HCT116 (cell line): ENCODE measurements around the gene IL18BP.
A peak's percentile ranks its signal among the peaks of the same experiment; 100 is the strongest.

Experiments used
- CBX3 ChIP-seq: IDR thresholded peaks from 2 replicates; pipeline ENCODE4 v1.6.1; 2012; ENCODE audit warnings: low read depth
- EGR1 ChIP-seq: IDR thresholded peaks from 2 replicates; pipeline ENCODE4 v1.6.1; 2012; ENCODE audit warnings: low read depth
- EZH2 ChIP-seq: fragments of 200-600 bp; sonication (generic); IDR thresholded peaks from 2 replicates; pipeline ENCODE4 v1.6.1; 2017; ENCODE audit warnings: antibody characterized with exemption, mixed run types
- EZH2phosphoT487 ChIP-seq: fragments of 200-600 bp; IDR thresholded peaks from 2 replicates; pipeline ENCODE4 v1.6.1; 2018; ENCODE audit warnings: antibody characterized with exemption, borderline replicate concordance
- JUND ChIP-seq: IDR thresholded peaks from 2 replicates; pipeline ENCODE4 v1.6.1; 2012
- POLR2AphosphoS5 ChIP-seq: IDR thresholded peaks from 2 replicates; pipeline ENCODE4 v1.6.1; 2011; ENCODE audit warnings: mild to moderate bottlenecking, low read depth, low read length, moderate library complexity
- TF ChIP-seq, protein P1 (sequence below), 3 experiments: fragments of 200-600 bp in 1 of 3; sonication (generic) in 1 of 3; IDR thresholded peaks in 2 of 3; conservative IDR thresholded peaks in 1 of 3; 2 replicates each; pipeline ENCODE4 v1.5.1; 2012 to 2017; ENCODE audit warnings: low read depth in 2 of 3, low read length in 2 of 3, antibody characterized with exemption in 1 of 3, borderline replicate concordance in 1 of 3, control low read depth in 1 of 3, mild to moderate bottlenecking in 1 of 3, mixed read lengths in 1 of 3, mixed run types in 1 of 3, moderate library complexity in 1 of 3; ENCODE audit not compliant: insufficient read depth in 1 of 3

DNA sequence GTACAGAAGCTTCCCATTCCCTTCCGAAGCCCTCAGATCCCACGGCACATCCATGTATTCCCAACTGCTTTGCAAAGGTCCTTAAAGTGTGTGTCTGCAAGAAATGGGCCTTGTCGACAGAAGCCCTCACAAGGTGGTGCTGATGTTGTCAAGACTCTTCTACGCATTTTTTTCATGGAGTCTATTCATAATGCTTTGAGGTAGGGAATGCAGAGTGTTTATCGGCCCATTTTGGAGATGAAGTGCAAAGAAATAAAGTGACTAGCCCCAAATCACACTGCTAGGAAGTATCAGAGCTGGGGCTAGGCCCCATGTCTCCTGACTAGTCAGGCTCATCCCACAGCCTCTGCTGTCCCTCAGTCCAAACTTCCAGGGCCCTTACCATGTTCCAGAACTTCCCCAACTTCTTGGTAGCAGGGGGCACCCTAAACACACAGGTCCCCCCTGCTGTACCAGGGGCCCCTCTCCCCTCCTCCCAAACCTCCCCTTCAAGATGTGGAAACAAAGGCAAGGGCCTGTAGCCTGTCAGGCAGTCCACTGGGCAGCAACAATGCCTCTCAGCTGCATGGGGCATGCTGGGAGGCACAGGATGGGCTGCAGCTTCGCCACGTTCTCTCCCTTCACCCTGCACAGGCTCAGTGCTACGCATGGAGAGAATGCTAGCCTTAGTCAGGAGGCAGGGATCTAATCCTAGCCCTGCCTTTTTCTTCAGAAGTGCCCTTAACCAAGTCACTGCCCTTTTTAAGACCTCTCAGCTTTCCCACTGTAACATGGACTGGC, 7.8 kb downstream of the IL18BP start:
- TF ChIP-seq, protein P1, sequence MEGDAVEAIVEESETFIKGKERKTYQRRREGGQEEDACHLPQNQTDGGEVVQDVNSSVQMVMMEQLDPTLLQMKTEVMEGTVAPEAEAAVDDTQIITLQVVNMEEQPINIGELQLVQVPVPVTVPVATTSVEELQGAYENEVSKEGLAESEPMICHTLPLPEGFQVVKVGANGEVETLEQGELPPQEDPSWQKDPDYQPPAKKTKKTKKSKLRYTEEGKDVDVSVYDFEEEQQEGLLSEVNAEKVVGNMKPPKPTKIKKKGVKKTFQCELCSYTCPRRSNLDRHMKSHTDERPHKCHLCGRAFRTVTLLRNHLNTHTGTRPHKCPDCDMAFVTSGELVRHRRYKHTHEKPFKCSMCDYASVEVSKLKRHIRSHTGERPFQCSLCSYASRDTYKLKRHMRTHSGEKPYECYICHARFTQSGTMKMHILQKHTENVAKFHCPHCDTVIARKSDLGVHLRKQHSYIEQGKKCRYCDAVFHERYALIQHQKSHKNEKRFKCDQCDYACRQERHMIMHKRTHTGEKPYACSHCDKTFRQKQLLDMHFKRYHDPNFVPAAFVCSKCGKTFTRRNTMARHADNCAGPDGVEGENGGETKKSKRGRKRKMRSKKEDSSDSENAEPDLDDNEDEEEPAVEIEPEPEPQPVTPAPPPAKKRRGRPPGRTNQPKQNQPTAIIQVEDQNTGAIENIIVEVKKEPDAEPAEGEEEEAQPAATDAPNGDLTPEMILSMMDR (IDR thresholded peaks at IDR 0.05 in 2 of 3, conservative IDR thresholded peaks at IDR 0.05 in 1 of 3; ENCODE audit: borderline replicate concordance in 1 of 3, insufficient read depth in 1 of 3, low read depth in 2 of 3, low read length in 2 of 3): no peak
- TF ChIP-seq EGR1 (no peak), JUND (no peak), CBX3 (no peak), EZH2phosphoT487 (no peak), EZH2 (no peak), POLR2AphosphoS5 (peak; percentile 18; the same call in 1 of the 2 replicates)
